ENCODE measurements around the gene ARHGEF2.

ARHGEF2 gene

DNA sequence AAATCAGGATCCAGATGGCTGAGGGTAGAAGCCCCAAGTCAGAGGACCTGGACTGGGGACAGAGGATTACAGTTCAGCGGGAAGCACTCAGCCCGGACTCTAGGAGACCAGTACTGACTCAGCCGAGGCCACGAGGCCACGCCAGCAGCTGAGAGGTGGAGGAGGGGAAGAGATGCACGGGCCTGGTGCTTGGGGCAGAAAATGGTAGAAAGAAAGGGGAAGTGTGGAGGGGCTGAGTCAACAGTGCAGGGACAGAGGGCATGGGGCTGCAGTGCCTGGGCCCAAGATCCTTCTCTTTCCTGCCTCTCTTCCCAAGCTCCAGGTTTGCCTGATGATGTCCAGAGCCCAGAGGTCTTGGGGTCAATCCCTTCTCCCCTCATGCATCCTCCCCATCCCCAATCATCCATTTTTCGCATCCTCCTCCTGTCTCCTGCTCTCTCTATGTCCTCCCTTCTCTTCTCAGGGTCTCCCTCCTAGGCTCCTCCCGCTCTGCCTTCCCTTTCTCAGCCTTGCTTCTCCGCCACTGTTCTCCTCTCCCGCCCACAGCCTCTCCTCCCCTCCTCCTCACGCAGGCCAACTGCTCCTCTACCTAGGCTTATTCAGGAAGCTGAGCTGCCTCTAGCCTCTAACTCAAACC, 7.7 kb downstream of the ARHGEF2 start:
- DNase-seq, result no peak

DNA sequence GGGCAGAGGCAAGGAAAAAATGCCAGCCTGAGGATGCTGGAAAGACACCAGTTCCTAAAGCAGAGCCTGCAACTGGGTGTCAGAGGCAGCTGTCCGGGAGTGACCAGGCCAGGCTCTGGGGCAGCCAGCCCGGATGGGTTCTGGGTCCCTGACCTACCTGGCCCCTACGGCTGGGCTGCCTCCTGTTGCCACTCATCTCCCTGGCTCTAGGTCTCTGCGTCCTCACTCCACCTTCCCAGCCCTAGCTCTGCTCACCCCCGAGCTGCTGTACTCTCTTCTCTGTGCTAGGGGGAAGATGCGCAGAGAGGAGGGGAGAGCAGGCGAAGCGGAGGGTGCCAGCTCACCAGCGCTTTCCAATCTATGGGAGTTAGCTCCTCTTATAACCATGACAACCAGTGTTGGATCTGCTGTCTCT, 9.0 kb downstream of the ARHGEF2 start:
- no peak for DNase-seq

DNA sequence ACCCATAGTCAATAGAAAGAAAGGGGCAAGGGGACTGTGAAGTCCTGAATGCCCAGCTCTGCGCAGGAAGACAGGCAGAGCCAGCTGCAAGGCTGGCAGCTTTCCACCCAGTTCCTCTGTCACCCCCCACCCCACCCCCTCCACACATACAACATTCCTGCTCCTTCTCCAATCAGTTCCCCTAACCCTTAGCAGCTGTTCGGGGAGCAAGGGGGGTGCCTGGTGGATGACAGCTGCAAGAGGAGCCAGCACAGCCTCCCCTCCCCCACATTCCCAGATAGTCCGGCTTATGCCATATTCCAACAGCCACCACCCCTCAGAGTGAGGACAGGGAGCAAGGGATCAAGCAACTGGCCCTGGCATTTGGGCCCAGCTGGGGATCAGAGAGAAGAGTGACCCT, 9.7 kb downstream of the ARHGEF2 start:
- no peak for DNase-seq

DNA sequence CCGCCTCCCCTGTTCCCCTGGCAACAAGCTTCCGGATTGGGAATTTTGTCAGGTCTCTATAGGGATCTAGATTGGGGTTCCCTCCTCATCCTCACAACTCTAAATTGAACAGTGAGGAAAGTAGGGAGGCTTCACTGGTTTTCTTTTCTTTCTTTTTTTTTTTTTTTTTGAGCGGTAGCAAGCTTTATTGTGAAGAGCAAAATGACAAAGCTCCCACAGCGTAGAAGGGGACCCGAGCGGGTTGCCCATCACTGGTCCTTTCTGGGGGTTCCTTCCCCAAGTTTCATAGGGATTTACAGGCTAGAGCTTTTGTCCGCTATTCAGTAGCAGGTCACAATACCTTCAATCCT, 10.3 kb downstream of the ARHGEF2 start:
- no peak for DNase-seq

DNA sequence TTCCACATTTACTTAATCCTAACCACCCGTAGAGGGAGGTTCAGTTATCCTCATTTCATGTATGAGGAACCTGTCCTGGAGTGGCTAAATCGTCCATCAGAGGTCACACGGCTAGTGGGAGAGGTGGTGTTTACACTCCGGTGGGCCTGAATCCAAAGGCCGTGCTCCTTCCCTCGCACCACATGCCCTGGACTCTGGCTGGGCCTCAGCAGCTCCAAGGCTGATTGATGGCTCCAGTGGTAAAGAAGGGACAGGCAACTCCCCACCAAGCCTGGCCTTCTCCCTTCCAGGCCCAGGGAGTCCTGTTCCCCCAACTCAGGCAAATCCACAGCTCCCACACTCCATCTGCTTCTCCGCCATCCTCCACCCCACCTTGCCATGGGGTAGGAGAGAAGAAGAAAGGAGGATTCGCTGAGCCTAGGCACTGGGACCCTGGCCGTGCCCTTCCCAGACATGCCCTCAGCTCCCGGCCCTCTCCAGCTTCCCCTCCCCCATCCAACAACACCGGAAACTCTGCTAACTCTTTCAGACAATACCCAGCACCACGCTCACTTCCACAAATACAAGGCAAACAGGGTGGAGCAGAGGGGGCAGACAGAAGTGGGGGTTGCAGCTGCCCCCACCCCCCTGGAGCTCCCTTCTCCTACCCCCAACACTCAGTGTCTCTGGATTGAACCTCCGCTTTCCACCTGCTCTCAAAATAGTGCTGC, 10.9 kb downstream of the ARHGEF2 start:
- DNase-seq, result no peak

DNA sequence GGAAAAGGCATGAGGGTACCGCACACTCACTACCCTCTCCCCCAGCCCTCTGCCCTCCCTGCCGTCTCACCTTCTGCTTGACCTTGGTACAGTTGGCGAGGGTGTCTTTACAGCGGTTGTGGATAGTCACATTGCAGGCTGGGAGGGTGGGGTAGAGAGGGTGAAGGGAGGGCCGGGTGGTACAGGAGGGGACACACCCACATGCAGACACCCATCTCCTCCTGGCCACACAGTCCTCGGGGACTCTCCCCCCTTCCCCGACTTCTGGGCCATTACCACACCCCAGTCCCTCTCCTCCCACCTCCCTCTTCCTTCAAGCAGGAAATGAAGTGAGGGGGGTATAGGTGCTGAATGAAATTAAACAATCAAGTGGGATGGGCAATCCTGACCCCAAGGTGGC, 11.6 kb downstream of the ARHGEF2 start:
- no peak for DNase-seq

DNA sequence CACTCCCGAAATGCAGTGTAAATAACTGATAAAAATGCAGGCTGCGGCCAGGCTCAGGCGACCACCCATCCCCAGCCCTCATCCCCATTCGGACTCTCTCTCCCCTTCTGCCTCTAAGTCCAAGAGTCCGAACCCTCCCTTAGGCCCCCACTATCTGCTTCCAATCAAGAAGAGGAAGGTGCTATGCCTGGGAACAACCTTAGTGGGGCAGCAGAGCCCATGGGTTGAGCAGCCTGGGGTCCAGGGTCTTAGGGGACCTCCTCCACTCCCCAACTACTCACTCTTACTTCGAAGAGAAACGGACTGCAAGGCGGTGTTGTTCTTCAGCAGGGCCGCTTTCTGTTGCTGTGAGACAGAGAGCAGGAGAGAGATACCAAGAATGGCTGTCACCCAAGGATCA, 12.2 kb downstream of the ARHGEF2 start:
- no peak for DNase-seq

DNA sequence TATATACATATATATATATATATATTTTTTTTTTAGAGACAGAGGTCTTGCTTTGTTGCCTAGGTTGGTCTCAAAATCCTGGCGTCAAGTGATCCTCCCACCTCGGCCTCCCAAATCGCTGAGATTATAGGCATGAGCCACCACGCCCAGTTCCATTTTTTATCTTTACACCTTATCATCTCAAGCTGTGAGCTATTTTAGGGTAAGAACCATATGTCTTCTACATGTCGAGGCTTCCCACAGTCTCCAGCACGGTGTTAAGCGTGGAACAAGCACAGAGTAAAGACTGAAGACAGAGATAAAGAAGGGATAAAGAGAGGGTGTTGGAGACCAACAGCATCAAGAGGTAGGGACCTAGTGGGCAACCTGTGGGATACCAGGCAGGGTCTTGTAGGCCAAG, 14.2 kb downstream of the ARHGEF2 start:
- DNase-seq, result no peak

DNA sequence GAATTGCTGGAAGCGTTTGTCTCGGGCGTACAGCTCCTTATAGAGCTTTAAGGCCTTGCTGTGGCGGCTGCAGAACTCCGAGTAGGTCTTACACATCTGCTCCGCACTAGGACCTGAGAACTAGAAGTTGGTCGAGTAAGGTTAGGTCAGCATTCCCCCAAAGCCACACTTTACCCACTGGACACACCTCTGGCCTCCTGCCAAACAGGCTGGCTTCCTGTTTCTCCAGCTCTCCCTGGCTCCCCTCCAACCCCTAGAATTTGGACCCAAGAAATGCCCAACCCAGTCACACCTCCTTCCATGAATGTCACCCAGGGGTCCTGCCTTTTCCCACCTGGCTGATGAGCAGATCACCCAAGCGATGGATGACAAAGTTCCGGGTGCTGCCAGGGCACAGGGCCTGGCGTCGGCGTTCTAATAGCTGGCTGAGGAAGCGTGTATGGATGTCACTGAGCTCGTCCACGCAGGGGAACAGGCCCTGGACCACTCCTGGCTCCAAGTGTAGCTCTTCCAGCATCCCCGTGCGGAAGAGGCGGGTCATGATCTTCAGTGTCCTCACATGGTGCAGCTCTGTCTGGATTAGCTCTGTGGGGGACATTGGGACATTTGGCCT, 15.6 kb downstream of the ARHGEF2 start:
- DNase-seq, result no peak

DNA sequence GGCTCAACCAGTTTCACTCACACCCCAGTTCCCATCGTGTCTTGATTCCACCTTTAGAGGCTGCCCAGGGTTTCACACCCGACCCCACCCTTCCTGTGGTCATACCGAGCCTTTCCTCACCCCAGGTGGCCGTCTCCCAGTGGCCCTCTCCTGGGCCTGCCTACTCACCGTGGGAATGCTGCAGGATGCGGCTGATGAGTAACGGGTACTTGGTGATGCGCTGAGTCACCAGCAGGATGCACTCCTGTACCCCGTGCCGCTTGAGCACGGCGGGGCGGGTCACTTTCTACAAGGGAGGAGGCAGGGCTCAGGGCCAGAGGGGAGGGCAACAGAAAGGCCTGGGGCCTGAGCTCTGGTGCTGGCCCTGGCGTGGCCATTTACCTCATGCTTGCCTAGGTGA, 16.4 kb downstream of the ARHGEF2 start:
- no peak for DNase-seq

DNA sequence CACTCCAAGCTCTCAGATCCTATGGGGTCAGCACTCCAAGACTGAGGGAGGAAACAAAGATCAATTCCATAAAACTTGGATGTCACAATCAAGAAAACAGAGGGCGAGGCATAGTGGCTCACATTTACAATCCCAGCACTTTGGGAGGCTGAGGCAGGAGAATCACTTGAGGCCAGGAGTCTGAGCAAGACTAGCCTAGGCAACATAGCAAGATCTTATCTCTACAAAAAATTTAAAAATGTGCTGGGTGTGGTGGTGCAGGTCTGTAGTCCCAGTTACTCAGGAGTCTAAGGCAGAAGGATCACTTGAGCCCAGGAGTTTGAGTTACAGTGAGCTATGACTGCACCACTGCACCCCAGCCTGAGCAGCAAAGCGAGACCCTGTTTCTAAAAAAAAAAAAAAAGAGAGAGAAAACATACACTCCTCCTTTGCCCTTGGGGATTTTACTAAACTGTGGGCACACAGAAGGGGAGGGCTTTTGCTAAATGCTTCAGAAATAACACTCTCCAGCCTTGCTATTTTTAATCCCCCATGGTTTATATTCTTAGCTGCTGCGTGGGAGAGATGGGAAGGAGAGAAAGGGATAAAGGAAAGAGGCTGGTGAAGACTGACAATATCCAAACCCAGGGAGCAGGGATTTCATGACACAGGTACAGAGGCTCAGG, 18.1 kb downstream of the ARHGEF2 start:
- DNase-seq, result no peak

DNA sequence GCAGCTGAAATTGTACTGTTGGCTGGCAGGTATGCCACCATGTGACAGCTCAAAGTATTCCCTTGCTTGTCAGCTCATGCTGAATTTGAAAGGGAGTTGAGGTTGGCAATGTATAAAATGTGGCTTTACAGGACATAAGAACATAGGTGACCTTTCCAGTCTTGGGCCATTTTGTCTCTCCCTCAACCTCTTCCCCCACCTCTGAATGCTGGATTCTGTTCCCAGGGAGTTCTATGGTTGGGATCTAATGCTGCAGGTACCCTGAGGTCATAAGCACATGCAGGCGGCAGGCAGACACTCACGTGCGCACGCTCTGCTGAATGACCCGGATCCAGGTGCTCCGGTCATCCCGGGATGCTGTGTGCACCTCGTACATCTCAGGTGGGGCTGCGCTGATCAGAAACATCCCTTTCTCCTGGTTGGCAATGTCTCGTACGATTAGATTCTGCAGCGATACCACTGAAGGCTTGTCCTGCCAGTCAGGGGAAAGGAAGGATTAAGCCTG, 20.9 kb downstream of the ARHGEF2 start:
- no peak for DNase-seq

DNA sequence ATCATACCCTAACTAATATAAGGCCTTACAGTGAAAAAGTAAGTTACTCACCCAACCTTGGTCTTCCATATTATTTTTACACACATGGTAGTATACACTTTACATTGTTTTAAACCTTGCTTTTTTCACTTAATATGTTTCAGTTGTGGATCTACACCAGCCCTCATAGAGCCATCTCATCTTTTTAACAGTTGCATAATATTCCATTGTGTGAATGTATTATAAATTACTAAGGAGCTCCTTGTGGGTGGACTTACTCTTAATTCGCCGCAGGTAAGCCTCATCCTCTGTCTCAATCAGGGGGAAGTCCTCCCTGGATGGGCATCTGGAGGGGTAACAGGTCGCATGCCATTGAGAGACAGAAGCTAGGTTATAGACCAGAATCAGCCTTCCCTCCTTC, 23.7 kb downstream of the ARHGEF2 start:
- DNase-seq, result no peak

DNA sequence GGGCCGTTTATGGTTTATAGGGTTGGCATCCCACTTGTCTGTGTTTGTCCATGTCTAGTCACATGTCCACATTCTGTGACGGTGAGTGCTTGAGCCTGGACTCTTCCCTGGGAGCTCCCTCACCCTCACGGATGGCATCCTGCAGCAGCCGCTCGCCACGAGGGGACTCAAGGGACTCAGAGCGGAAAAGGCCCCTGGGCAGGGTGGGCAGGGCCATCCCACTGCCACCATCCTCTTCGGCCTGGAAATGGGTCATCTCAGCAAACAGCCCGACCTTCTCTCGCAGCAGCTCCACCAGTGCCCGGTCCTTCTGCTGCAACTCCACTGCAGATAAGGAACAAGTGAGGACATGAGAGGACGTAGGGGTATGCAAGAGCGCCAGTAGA, 25.8 kb downstream of the ARHGEF2 start:
- DNase-seq, result no peak

DNA sequence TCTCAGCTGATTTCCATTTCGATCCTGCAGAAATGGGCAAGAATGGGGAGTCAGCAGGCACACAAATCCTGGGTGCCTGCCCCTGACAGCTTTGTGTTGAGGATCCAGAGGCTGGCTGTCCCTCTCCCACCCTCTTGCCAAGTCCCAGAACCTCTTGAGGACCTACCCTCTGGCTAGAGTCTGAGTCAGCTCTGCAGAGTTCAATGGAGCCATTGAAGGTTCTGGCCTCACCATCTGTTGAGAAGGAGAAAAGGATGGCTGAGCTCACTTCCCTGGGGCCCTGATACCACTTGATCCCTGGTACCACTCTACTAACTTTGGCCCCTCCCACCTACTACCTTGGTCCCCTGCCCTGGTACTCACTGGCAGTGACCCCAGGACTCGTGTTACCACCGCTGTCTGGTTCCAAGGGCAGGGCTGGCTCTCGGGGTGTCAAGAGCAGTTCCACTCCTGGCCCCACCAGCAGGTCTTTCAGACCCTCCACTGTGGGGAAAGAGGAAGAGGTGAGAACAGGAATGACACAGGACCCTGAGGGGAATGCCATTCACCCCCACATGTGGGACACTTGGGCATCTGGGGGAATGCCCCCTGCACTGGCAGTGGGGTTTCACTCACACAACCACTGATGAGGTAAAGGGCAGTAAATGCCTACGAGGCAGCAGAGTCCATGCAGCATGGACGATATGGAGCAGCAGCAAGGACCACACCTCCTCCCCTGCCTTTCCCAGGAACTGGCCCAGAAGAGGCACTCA, 26.4 kb downstream of the ARHGEF2 start:
- DNase-seq, result no peak

DNA sequence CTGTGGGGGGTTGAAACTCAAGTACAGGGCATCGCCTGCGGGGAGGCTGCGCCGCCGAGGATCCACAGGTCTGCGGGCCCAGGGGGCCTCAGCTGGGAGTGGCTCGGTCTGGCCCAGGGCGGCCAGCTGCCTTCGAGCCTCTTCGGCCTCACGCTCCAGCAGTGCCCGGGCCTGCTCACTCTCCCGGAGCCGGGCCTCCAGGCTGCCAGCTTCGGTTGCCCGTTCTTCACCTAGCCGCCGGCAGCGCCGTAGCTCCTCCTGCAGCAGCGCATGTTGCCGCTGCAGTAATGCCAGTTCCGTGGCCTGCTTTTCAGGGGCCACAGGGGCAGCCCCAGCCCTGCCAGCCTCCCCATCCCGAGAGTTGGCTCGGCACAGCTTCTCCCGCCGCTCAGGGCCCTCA, 27.5 kb downstream of the ARHGEF2 start:
- no peak for DNase-seq

DNA sequence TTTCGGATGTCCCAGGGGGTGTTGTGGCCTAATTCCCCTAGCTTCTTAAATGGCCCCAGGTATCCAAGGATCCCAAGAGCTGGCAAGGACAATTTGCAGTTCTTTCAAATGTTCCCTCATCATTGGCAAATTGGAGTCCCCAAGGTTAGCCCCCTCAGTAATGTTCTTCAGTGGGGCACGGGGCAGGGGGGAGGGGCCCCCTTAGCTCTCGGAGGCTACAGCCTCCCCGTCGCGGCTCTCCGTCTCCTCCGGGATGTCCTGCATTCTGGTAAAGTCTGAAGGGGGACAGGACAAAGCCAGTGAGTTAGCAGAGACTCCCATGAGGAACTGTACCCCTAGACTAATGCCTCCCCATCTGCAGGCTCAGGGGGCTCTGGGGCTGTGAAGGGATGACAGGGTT, 30.6 kb downstream of the ARHGEF2 start:
- no peak for DNase-seq

DNA sequence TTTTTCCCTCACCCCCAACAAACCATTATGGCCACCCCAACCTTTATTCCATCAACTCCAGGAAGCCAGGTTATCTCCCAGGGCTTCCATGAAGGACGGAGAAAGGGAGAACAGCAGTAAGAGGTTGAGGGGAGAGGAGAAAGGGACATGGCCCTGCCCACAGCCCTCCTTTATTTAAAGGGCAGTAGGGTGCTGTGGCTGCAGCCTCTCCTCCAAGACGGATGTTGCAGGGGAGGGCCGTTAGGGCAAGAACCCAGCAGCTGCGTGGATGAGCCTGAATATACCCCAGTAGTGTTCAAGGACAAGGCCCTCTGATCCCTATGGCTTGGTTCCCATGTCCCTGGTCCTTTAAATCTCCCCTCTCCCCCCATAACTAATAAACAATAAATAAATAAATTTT, 31.1 kb downstream of the ARHGEF2 start:
- DNase-seq, result no peak

DNA sequence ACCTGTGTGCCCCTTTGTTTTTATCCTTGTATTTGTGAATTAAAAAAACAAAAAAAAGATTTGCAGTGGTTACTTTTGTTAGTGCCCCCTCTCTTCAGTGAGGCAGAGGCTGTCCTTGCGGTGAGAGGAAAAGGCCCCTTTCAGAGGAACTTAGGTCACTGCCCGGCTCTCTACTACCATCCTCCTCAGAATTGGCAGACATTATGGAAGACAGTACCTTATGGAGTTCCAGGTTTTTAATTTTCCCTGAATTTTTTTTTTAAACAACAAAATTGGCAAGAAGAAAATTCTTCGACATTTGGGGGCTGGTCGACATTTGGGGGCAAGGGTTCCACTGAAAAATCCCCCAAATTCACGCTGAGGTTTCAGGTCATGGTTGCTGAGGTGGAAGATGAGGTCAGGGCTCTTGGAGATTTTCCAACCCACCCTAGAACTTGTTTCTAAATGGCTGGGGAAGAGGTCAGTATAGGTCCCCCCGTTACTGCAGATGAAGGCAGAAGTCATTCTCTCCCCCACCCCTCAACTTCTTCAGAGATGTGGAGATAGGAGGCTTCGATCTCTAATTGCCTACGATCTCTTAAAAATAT, 31.6 kb downstream of the ARHGEF2 start:
- DNase-seq, result no peak

DNA sequence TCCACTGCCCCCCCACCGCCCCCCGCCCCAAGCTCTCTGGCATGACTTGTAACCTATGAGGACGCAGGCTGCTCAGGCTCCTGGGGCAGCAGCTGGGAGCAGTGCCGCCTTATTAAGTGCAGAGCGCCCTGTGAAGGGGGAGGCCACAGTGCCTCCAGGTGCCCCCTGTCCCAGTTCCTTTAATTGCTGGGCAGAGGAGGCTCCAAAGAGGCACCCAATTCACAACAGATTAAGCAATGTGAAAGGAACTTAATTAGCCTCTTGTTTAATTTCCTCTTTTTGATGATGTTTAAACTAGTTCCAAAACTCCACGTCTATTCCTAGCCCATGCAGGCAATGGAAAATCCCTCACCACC, 33.9 kb downstream of the ARHGEF2 start:
- peak; percentile 69 for DNase-seq

DNA sequence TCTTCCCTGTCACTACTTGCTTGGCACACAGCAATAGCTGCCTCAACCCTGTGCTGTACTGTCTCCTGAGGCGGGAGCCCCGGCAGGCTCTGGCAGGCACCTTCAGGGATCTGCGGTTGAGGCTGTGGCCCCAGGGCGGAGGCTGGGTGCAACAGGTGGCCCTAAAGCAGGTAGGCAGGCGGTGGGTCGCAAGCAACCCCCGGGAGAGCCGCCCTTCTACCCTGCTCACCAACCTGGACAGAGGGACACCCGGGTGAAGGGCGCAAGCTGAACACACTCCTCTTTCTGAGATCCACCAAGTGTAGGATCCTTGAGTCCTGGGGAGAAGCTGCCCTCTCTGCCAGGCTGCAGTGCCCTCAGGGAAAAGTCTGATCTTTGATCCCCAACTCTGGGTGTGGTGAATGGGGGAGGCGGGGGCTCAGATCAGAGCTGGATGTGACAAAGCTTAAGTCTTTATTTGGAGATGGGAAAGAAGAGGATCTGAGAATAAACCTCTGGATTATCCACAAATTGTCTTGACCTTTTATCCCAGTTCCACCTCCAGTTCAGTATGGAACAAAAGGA, 35.7 kb downstream of the ARHGEF2 start:
- DNase-seq, result no peak

DNA sequence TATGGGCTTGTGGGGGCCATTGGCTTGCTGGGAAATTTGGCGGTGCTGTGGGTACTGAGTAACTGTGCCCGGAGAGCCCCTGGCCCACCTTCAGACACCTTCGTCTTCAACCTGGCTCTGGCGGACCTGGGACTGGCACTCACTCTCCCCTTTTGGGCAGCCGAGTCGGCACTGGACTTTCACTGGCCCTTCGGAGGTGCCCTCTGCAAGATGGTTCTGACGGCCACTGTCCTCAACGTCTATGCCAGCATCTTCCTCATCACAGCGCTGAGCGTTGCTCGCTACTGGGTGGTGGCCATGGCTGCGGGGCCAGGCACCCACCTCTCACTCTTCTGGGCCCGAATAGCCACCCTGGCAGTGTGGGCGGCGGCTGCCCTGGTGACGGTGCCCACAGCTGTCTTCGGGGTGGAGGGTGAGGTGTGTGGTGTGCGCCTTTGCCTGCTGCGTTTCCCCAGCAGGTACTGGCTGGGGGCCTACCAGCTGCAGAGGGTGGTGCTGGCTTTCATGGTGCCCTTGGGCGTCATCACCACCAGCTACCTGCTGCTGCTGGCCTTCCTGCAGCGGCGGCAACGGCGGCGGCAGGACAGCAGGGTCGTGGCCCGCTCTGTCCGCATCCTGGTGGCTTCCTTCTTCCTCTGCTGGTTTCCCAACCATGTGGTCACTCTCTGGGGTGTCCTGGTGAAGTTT, 36.4 kb downstream of the ARHGEF2 start:
- DNase-seq, result no peak

All from NCI-H345 (cell line).